H9 (cell line): Measurements from ENCODE around the gene SAP30L. TPM values are rescaled to one million over a fixed set of nuclear protein-coding genes. Genes with fewer than 3 reads are reported as not detected.

ENCODE experiments used
- DNase-seq: peaks from one replicate; pipeline ENCODE4 v3.0.0-alpha.2; 2017
- H2AFZ ChIP-seq: one replicate; pipeline ENCODE4 v1.6.1; 2013; ENCODE audit warnings: mild to moderate bottlenecking, low read length, control low read depth, moderate library complexity
- H2AK5ac ChIP-seq: 2 replicates; pipeline ENCODE4 v1.6.1; 2013; ENCODE audit warnings: low read length, control low read depth, mixed read lengths; ENCODE audit not compliant: insufficient read length
- H2BK120ac ChIP-seq: one replicate; pipeline ENCODE4 v1.6.1; 2013; ENCODE audit warnings: low read depth, mild to moderate bottlenecking, low read length, control low read depth, inconsistent platforms; ENCODE audit not compliant: poor library complexity, severe bottlenecking
- H2BK12ac ChIP-seq: 2 replicates; pipeline ENCODE4 v1.6.1; 2013; ENCODE audit warnings: low read length, control low read depth, mixed read lengths, low read depth; ENCODE audit not compliant: insufficient read length
- H2BK15ac ChIP-seq: 2 replicates; pipeline ENCODE4 v1.6.1; 2013; ENCODE audit warnings: low read depth, low read length, control low read depth
- H2BK20ac ChIP-seq: one replicate; pipeline ENCODE4 v1.6.1; 2013; ENCODE audit warnings: low read depth, mild to moderate bottlenecking, low read length, control low read depth, inconsistent platforms; ENCODE audit not compliant: poor library complexity, severe bottlenecking
- H2BK5ac ChIP-seq: 2 replicates; pipeline ENCODE4 v1.6.1; 2013; ENCODE audit warnings: low read length, control low read depth, mixed read lengths; ENCODE audit not compliant: insufficient read length
- H3K14ac ChIP-seq: 2 replicates; pipeline ENCODE4 v1.6.1; 2013; ENCODE audit warnings: low read length, control low read depth; ENCODE audit not compliant: insufficient read depth
- H3K18ac ChIP-seq: 2 replicates; pipeline ENCODE4 v1.6.1; 2013; ENCODE audit warnings: low read depth, mild to moderate bottlenecking, mixed read lengths, low read length, control low read depth; ENCODE audit not compliant: insufficient read length
- H3K23ac ChIP-seq: 2 replicates; pipeline ENCODE4 v1.6.1; 2013; ENCODE audit warnings: low read length, control low read depth, mixed read lengths, low read depth; ENCODE audit not compliant: insufficient read length
- H3K23me2 ChIP-seq: 2 replicates; pipeline ENCODE4 v1.6.1; 2013; ENCODE audit warnings: low read depth, mild to moderate bottlenecking, mixed read lengths, low read length, control low read depth; ENCODE audit not compliant: insufficient read length, poor library complexity, severe bottlenecking
- H3K27ac ChIP-seq: 2 replicates; pipeline ENCODE4 v1.5.1; 2013; ENCODE audit warnings: low read length, control low read depth, mixed read lengths, low read depth; ENCODE audit not compliant: insufficient read length
- H3K27me3 ChIP-seq: 2 replicates; pipeline ENCODE4 v1.6.1; 2013; ENCODE audit warnings: low read length, control low read depth, inconsistent platforms; ENCODE audit not compliant: insufficient read depth
- H3K4ac ChIP-seq: 2 replicates; pipeline ENCODE4 v1.6.1; 2013; ENCODE audit warnings: low read depth, mild to moderate bottlenecking, control low read depth, inconsistent platforms, low read length, moderate library complexity
- H3K4me1 ChIP-seq: 2 replicates; pipeline ENCODE4 v1.6.1; 2013; ENCODE audit warnings: low read length, control low read depth, inconsistent platforms; ENCODE audit not compliant: insufficient read depth
- H3K4me2 ChIP-seq: 2 replicates; pipeline ENCODE4 v1.6.1; 2013; ENCODE audit warnings: low read length, control low read depth, mixed read lengths; ENCODE audit not compliant: insufficient read length, insufficient read depth
- H3K56ac ChIP-seq: 2 replicates; pipeline ENCODE4 v1.6.1; 2013; ENCODE audit warnings: low read depth, mild to moderate bottlenecking, mixed read lengths, low read length, control low read depth; ENCODE audit not compliant: insufficient read length
- H3K79me1 ChIP-seq: 2 replicates; pipeline ENCODE4 v1.6.1; 2013; ENCODE audit warnings: low read depth, mild to moderate bottlenecking, moderate library complexity, low read length, control low read depth, inconsistent platforms; ENCODE audit not compliant: insufficient read depth, poor library complexity, severe bottlenecking
- H3K79me2 ChIP-seq: 2 replicates; pipeline ENCODE4 v1.6.1; 2013; ENCODE audit warnings: low read length, control low read depth, inconsistent platforms; ENCODE audit not compliant: insufficient read depth
- H3K9ac ChIP-seq: 2 replicates; pipeline ENCODE4 v1.6.1; 2013; ENCODE audit warnings: low read length, control low read depth, mixed read lengths; ENCODE audit not compliant: insufficient read length; ENCODE audit errors: extremely low read depth
- H3K9me3 ChIP-seq: one replicate; pipeline ENCODE4 v1.6.1; 2013; ENCODE audit warnings: low read depth, low read length, inconsistent platforms; ENCODE audit not compliant: control insufficient read depth
- H3T11ph ChIP-seq: one replicate; pipeline ENCODE4 v1.6.1; 2013; ENCODE audit warnings: mild to moderate bottlenecking, low read length, control low read depth, inconsistent platforms
- H4K20me1 ChIP-seq: one replicate; pipeline ENCODE4 v1.6.1; 2013; ENCODE audit not compliant: control insufficient read depth, insufficient read length, insufficient read depth
- H4K5ac ChIP-seq: 2 replicates; pipeline ENCODE4 v1.6.1; 2013; ENCODE audit warnings: low read depth, mild to moderate bottlenecking, mixed read lengths, low read length, control low read depth; ENCODE audit not compliant: insufficient read length
- H4K8ac ChIP-seq: replicated peaks from 2 replicates; pipeline ENCODE4 v1.6.1; 2013; ENCODE audit warnings: low read length, control low read depth, mixed read lengths, low read depth; ENCODE audit not compliant: insufficient read length
- H4K91ac ChIP-seq: 2 replicates; pipeline ENCODE4 v1.6.1; 2013; ENCODE audit warnings: low read depth, mild to moderate bottlenecking, moderate library complexity, mixed read lengths, low read length, control low read depth; ENCODE audit not compliant: insufficient read length
- H3K27ac Mint-ChIP-seq, 3 experiments: 2 replicates in 2 of 3; 3 replicates in 1 of 3; pipeline ENCODE4 v1.8.0; 2020 to 2021; ENCODE audit warnings: mixed read lengths in 3 of 3, mild to moderate bottlenecking in 1 of 3, moderate library complexity in 1 of 3
- H3K27me3 Mint-ChIP-seq: 2 replicates; pipeline ENCODE4 v1.8.0; 2021; ENCODE audit warnings: low read depth, mild to moderate bottlenecking, moderate library complexity, mixed read lengths
- H3K36me3 Mint-ChIP-seq, 3 experiments: 2 replicates in 2 of 3; 3 replicates in 1 of 3; pipeline ENCODE4 v1.8.0; 2020 to 2021; ENCODE audit warnings: low read depth in 3 of 3, mixed read lengths in 3 of 3; ENCODE audit not compliant: insufficient read depth in 1 of 3
- H3K4me1 Mint-ChIP-seq, 2 experiments: 2 replicates each; pipeline ENCODE4 v1.8.0; 2020; ENCODE audit warnings: mixed read lengths in 2 of 2
- H3K4me3 Mint-ChIP-seq, 2 experiments: 2 replicates in 1 of 2; 3 replicates in 1 of 2; pipeline ENCODE4 v1.8.0; 2020 to 2021; ENCODE audit warnings: mild to moderate bottlenecking in 2 of 2, mixed read lengths in 2 of 2, moderate library complexity in 1 of 2
- H3K9me3 Mint-ChIP-seq, 2 experiments: 2 replicates in 1 of 2; 3 replicates in 1 of 2; pipeline ENCODE4 v1.8.0; 2020; ENCODE audit warnings: mild to moderate bottlenecking in 2 of 2, mixed read lengths in 2 of 2, moderate library complexity in 1 of 2
- WGBS: extraction: QIAGEN DNeasy Blood & Tissue Kit; methylation state at CpG from one replicate; pipeline ENCODE4 v1.1.7; 2013; ENCODE audit warnings: missing lambda C conversion rate, low lambda C conversion rate, mixed read lengths; ENCODE audit not compliant: insufficient read length; ENCODE audit errors: extremely low coverage; 5-methylcytosine and 5-hydroxymethylcytosine counted together
- total RNA-seq: library from RNA; stranded (reverse); gene quantifications from 2 replicates; pipeline ENCODE4 v1.2.1, GENCODE V29; 2021
- TF ChIP-seq, protein P1 (sequence below): fragments of 200-600 bp; sonication (generic); conservative IDR thresholded peaks from 3 replicates; pipeline ENCODE4 v1.8.0; 2021; ENCODE audit warnings: antibody characterized with exemption, mild to moderate bottlenecking

The SAP30L gene
- total RNA-seq, 1 experiment from 2014 or later: 25.0 TPM

DNA sequence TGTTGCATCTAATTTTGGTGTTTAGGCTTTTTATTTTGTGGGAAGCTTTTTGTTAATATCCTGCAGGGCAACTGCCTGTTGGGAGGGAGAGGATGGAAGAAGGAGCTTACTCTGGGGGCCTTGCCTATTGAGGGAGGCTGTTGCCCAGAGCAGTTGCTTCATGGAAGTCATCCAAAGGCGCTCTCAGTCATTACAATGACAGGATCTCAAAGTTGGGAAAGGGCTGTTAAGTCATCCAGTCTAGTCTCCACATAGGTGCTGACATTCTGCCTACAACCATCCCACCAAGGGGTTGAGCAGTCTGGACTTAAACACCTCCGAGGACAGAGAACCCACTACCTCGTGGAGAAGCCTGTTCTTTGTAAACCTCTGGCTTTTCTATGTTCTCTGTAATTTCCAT, 13.2 kb downstream of the SAP30L start:
- Histone ChIP-seq H4K20me1 (no peaks in the 10 kb centered on the region), H2BK12ac (no peak overlapping the region), H3K56ac (no peak overlapping the region), H2BK5ac (no peak overlapping the region), H3K79me2 (no peaks in the 10 kb centered on the region), H3K4me1 (no peaks in the 10 kb centered on the region), H4K5ac (no peak overlapping the region), H3K23me2 (no peaks in the 10 kb centered on the region), H2AK5ac (no peak overlapping the region), H3K27me3 (no peaks in the 10 kb centered on the region), H3K23ac (no peak overlapping the region), H2BK120ac (no peak overlapping the region), H4K8ac (no peak overlapping the region), H3T11ph (no peak overlapping the region), H3K4ac (no peak overlapping the region), H2BK20ac (no peak overlapping the region), H4K91ac (no peak overlapping the region), H2AFZ (no peak overlapping the region), H3K4me2 (no peak overlapping the region), H3K9ac (no peak overlapping the region), H3K18ac (no peak overlapping the region), H3K14ac (no peak overlapping the region), H2BK15ac (no peak overlapping the region), H3K27ac (no peak overlapping the region), H3K79me1 (no peaks in the 10 kb centered on the region), H3K9me3 (no peaks in the 10 kb centered on the region)
- TF ChIP-seq, protein P1, sequence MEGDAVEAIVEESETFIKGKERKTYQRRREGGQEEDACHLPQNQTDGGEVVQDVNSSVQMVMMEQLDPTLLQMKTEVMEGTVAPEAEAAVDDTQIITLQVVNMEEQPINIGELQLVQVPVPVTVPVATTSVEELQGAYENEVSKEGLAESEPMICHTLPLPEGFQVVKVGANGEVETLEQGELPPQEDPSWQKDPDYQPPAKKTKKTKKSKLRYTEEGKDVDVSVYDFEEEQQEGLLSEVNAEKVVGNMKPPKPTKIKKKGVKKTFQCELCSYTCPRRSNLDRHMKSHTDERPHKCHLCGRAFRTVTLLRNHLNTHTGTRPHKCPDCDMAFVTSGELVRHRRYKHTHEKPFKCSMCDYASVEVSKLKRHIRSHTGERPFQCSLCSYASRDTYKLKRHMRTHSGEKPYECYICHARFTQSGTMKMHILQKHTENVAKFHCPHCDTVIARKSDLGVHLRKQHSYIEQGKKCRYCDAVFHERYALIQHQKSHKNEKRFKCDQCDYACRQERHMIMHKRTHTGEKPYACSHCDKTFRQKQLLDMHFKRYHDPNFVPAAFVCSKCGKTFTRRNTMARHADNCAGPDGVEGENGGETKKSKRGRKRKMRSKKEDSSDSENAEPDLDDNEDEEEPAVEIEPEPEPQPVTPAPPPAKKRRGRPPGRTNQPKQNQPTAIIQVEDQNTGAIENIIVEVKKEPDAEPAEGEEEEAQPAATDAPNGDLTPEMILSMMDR: no peak
- H3K4me1 Mint-ChIP-seq: peaks cover 6 to 7% of the 10 kb centered on the region in 2 experiments
- WGBS: no CpG with 5 or more reads among the region's 3 CpGs
- H3K9me3 Mint-ChIP-seq: no peaks in the 10 kb centered on the region
- peaks cover 0 to 28% (median 19%) of the 10 kb centered on the region in 3 experiments; a peak in 5 of 7 replicates for H3K36me3 Mint-ChIP-seq
- DNase-seq: no peak
- H3K4me3 Mint-ChIP-seq: no peak overlapping the region
- no peak overlapping the region for H3K27ac Mint-ChIP-seq
- H3K27me3 Mint-ChIP-seq: no peaks in the 10 kb centered on the region; the same call in 1 of the 2 replicates
